IMR-90 (cell line): ENCODE measurements around the gene HCFC1.

Experiments used
- CTCF ChIP-seq: conservative IDR thresholded peaks from 2 replicates; pipeline ENCODE4 v1.5.1; 2012; ENCODE audit warnings: mild to moderate bottlenecking, low read depth, low read length, improper control_type of control experiment
- ELK1 ChIP-seq: fragments of 150-350 bp; IDR thresholded peaks from 2 replicates; pipeline ENCODE4 v1.6.1; 2016; ENCODE audit warnings: low read depth, mild to moderate bottlenecking, low read length, moderate library complexity, borderline replicate concordance
- FOS ChIP-seq: fragments of 150-350 bp; IDR thresholded peaks from 2 replicates; pipeline ENCODE4 v1.6.1; 2016; ENCODE audit warnings: low read depth, low read length
- MAFK ChIP-seq: IDR thresholded peaks from 2 replicates; pipeline ENCODE4 v1.6.1; 2012; ENCODE audit warnings: low read depth, low read length, improper control_type of control experiment
- MAZ ChIP-seq: IDR thresholded peaks from 2 replicates; pipeline ENCODE4 v1.6.1; 2012; ENCODE audit warnings: low read depth, mild to moderate bottlenecking, low read length, improper control_type of control experiment, moderate library complexity, borderline replicate concordance
- NFE2L2 ChIP-seq: fragments of 150-350 bp; IDR thresholded peaks from 2 replicates; pipeline ENCODE4 v1.6.1; 2016; ENCODE audit warnings: low read depth, mild to moderate bottlenecking, low read length
- POLR2A ChIP-seq: IDR thresholded peaks from 2 replicates; pipeline ENCODE4 v1.6.1; 2012; ENCODE audit warnings: mild to moderate bottlenecking, low read depth, low read length
- RAD21 ChIP-seq: IDR thresholded peaks from 2 replicates; pipeline ENCODE4 v1.6.1; 2012; ENCODE audit warnings: low read length, improper control_type of control experiment
- RCOR1 ChIP-seq: IDR thresholded peaks from 2 replicates; pipeline ENCODE4 v1.6.1; 2012; ENCODE audit warnings: mild to moderate bottlenecking, low read length, improper control_type of control experiment; ENCODE audit not compliant: insufficient replicate concordance
- RFX5 ChIP-seq: IDR thresholded peaks from 2 replicates; pipeline ENCODE4 v1.8.0; 2012; ENCODE audit warnings: low read depth, mild to moderate bottlenecking, low read length, moderate library complexity

- TF ChIP-seq CTCF, result no peak
- no peak for TF ChIP-seq ELK1
- no peak for TF ChIP-seq RFX5
- no peak for TF ChIP-seq NFE2L2
- no peak for TF ChIP-seq RAD21
- TF ChIP-seq POLR2A, result no peak
- no peak for TF ChIP-seq MAFK
- TF ChIP-seq MAZ, result no peak
- TF ChIP-seq RCOR1, result no peak
- no peak for TF ChIP-seq FOS
Observed at GRCh38 chrX:154000051-154000450, 28.4 kb upstream of the HCFC1 start.
